ENCODE data around the gene OR5D16. TPM values are rescaled to one million over a fixed set of nuclear protein-coding genes. Genes with fewer than 3 reads are reported as not detected.

OR5D16 gene
- total and polyA plus RNA-seq, 10 donors: not detected

DNA sequence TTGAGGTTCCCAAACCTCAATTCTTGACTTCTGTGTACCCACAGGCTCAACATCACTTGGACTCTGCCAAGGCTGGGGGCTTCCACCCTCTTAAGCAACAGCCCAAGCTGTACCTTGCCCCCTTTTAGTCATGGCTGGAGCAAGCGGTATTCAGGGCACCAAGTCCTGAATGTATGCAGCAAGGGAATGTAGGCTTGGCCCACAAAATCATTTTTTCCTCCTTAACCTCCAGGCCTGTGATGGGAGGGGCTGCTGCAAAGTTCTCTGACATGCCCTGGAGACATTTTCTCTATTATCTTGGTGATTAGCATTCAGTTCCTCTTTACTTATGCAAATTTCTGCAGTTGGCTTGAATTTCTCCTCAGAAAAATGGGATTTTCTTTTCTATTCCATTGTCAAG lies 32.3 kb upstream of the OR5D16 start:
- no peaks in the 10 kb centered on the region for H3K27me3 ChIP-seq (replicated peaks in 1 of 7)
- 75 to 94% (median 88%) methylated on average over 1 of the region's 1 CpG for WGBS, 5 donors
- peaks cover 0 to 66% (median 33%) of the 10 kb centered on the region in 8 donors for H3K9me3 ChIP-seq
- intact Hi-C loops (cut with DNase I; ENCODE audit: low total_unique reads): no loop called here
- no peaks in the 10 kb centered on the region for H3K36me3 ChIP-seq
- TF ChIP-seq POLR2A (IDR thresholded peaks at IDR 0.05) (no peak), POLR2AphosphoS5 (IDR thresholded peaks at IDR 0.05) (no peak)
- TF ChIP-seq, protein P1, sequence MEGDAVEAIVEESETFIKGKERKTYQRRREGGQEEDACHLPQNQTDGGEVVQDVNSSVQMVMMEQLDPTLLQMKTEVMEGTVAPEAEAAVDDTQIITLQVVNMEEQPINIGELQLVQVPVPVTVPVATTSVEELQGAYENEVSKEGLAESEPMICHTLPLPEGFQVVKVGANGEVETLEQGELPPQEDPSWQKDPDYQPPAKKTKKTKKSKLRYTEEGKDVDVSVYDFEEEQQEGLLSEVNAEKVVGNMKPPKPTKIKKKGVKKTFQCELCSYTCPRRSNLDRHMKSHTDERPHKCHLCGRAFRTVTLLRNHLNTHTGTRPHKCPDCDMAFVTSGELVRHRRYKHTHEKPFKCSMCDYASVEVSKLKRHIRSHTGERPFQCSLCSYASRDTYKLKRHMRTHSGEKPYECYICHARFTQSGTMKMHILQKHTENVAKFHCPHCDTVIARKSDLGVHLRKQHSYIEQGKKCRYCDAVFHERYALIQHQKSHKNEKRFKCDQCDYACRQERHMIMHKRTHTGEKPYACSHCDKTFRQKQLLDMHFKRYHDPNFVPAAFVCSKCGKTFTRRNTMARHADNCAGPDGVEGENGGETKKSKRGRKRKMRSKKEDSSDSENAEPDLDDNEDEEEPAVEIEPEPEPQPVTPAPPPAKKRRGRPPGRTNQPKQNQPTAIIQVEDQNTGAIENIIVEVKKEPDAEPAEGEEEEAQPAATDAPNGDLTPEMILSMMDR (IDR thresholded peaks at IDR 0.05 in 8 of 11, conservative IDR thresholded peaks at IDR 0.05 in 3 of 11): no peak
- H3K4me1 ChIP-seq: no peaks in the 10 kb centered on the region
- no peak for DNase-seq
- no peak overlapping the region for H3K27ac ChIP-seq
- H3K4me3 ChIP-seq: no peak overlapping the region

DNA sequence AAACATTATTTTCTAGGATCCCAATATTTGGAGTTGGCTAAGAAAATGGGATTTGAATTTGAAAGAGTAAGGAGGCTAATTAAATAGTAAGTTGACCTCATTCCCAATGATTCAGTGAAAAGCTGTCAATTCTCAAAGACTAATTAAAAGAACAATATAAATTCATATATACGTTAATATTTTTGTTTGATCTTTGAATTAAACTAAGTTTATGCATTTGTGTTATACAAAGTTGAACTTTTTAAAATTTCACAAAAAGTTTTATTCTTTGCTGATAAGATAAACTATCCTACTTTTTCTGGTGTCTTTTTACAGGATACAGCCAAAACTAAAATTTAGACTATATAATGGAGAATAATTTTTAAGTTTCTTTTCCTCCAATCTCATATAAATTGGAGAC lies 27.5 kb upstream of the OR5D16 start, which contains the start of gene OR5L1:
OR5L1 (plus strand) TSS at position 301 of the 400 bp plus-strand sequence. CDS start 100 bp downstream, outside the sequence.
- Histone ChIP-seq H3K27ac (no peak within 1 kb of the TSS), H3K36me3 (no peaks in the 10 kb centered on the region), H3K27me3 (replicated peaks in 1 of 7) (no peaks in the 10 kb centered on the region), H3K4me1 (no peaks in the 10 kb centered on the region), H3K9me3 (peaks cover 0 to 51% (median 23%) of the 10 kb centered on the region in 8 donors), H3K4me3 (no peak within 1 kb of the TSS)
- intact Hi-C loops (cut with DNase I; ENCODE audit: low total_unique reads): no loop called here
- 83 to 96% (median 86%) methylated on average over 1 of the region's 1 CpG for WGBS, 5 donors
- TF ChIP-seq POLR2A (IDR thresholded peaks at IDR 0.05) (no peak), POLR2AphosphoS5 (IDR thresholded peaks at IDR 0.05) (no peak)
- TF ChIP-seq, protein P1 (IDR thresholded peaks at IDR 0.05 in 8 of 11, conservative IDR thresholded peaks at IDR 0.05 in 3 of 11): no peak
- no peak for DNase-seq

DNA sequence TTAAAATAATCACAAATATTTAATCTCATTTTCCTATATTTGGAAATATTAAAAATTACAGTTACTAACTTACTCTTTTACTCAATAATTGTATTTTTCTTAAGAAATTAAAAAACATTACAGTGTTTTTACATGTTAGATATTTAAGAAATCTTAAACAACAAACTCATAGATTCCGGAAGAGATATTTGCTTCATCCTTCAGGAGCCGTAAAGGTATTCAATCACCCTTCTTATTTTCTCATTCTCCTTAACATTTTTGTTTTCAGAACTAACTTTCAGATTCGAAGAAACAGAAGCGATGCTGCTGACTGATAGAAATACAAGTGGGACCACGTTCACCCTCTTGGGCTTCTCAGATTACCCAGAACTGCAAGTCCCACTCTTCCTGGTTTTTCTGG lies 19.2 kb upstream of the OR5D16 start, which contains the start of gene OR5D18:
OR5D18 (plus strand) TSS at position 301 of the 400 bp plus-strand sequence; CDS start at position 301, 0 bp downstream.
- Histone ChIP-seq H3K9me3 (peaks cover 0 to 35% (median 10%) of the 10 kb centered on the region in 8 donors), H3K4me3 (no peak within 1 kb of the TSS), H3K36me3 (no peaks in the 10 kb centered on the region), H3K4me1 (no peaks in the 10 kb centered on the region), H3K27ac (no peak within 1 kb of the TSS), H3K27me3 (replicated peaks in 1 of 7) (no peaks in the 10 kb centered on the region)
- TF ChIP-seq POLR2A (IDR thresholded peaks at IDR 0.05) (no peak), POLR2AphosphoS5 (IDR thresholded peaks at IDR 0.05) (no peak)
- TF ChIP-seq, protein P1 (IDR thresholded peaks at IDR 0.05 in 8 of 11, conservative IDR thresholded peaks at IDR 0.05 in 3 of 11): no peak
- 81 to 87% (median 83%) methylated on average over 5 of the region's 5 CpGs for WGBS, 5 donors
- intact Hi-C loops (cut with DNase I; ENCODE audit: low total_unique reads): no loop called here
- DNase-seq: no peak

DNA sequence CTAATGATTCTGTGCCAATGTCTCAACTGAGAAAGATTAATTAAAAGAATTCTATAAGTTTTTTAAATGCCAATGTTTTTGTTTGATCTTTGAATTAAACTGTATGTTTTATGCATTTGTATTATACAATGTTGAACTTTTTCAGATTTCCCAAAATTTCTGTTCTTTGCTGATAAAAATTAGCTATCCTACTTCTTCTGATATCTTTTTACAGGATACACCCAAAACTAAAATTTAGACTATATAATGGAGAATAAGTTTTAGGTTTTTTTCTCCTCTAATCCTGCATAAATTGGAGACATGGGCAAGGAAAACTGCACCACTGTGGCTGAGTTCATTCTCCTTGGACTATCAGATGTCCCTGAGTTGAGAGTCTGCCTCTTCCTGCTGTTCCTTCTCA lies 11.6 kb upstream of the OR5D16 start, which contains the start of gene OR5L2:
OR5L2 (plus strand) TSS at position 301 of the 400 bp plus-strand sequence; CDS start at position 301, 0 bp downstream.
- intact Hi-C loops (cut with DNase I; ENCODE audit: low total_unique reads): no loop called here
- Histone ChIP-seq H3K4me1 (no peaks in the 10 kb centered on the region), H3K9me3 (peaks cover 0 to 22% (median 7%) of the 10 kb centered on the region in 8 donors), H3K4me3 (no peak within 1 kb of the TSS), H3K27me3 (replicated peaks in 1 of 7) (no peaks in the 10 kb centered on the region), H3K36me3 (no peaks in the 10 kb centered on the region), H3K27ac (no peak within 1 kb of the TSS)
- DNase-seq: no peak
- TF ChIP-seq POLR2A (IDR thresholded peaks at IDR 0.05): no peak
- TF ChIP-seq, protein P1 (IDR thresholded peaks at IDR 0.05 in 8 of 11, conservative IDR thresholded peaks at IDR 0.05 in 3 of 11): no peak
- no peak for TF ChIP-seq POLR2AphosphoS5 (IDR thresholded peaks at IDR 0.05)

Measured in spleen (tissue), 11 donors.